CD4-positive, alpha-beta T cell treated with Interferon alpha-2 for 1 hour (primary cell): Measurements from ENCODE around the gene RCOR1.
A peak's percentile ranks its signal among the peaks of the same experiment; 100 is the strongest.
"Not testable (repeated sequence)": the region's sequence is repeated elsewhere in the genome, so short reads cannot be mapped to it uniquely, and the experiment has no call there.

Experiments
- DNase-seq, 2 donors: peaks; one replicate each; pipeline ENCODE4 v3.0.0-alpha.2; 2020 to 2022

RCOR1 gene

DNA sequence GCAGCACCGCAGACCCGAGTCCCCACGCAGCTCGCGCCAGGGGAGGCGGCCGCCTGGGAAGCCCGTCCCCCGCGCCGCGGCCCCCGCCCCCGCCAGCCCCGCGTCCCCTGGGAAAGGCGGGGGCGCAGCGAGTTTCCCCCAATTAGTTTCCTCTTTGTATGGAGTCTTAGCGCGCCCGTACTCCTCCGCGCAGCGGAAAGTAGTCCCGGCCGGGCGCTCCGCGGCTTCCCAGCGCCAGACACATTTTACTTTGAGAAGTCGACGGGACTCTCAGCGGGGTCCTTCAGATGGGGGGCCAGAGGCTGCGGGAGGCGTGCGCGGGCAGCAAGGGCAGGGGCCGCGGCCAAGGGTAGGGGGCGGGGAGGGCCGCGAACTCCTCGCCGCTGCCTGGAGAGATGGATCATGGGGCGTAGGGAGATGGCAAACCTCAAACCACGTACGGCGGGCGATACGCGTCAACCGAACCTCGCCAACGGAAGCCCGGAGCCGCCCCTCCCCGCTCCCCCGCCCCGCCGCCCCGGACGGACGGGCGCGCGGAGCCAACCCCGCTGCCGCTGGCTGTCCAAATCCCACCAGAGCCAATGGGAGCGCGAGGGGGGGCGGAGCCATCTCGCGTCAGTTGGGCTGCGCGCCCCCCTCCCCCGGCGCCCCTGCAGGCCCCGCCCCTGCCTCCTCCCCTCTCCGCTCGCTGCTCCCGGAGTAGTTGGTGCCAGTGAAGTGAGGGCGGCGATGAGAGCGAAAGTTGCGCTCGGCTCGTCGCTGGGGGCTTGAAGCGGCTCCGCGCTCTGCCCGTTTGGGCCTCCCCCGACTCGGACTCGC is at the start of gene RCOR1:
RCOR1 (plus strand) TSS at position 706 of the 819 bp plus-strand sequence. CDS start 238 bp downstream, outside the sequence.
- peak; percentile 98 to 99 for DNase-seq

DNA sequence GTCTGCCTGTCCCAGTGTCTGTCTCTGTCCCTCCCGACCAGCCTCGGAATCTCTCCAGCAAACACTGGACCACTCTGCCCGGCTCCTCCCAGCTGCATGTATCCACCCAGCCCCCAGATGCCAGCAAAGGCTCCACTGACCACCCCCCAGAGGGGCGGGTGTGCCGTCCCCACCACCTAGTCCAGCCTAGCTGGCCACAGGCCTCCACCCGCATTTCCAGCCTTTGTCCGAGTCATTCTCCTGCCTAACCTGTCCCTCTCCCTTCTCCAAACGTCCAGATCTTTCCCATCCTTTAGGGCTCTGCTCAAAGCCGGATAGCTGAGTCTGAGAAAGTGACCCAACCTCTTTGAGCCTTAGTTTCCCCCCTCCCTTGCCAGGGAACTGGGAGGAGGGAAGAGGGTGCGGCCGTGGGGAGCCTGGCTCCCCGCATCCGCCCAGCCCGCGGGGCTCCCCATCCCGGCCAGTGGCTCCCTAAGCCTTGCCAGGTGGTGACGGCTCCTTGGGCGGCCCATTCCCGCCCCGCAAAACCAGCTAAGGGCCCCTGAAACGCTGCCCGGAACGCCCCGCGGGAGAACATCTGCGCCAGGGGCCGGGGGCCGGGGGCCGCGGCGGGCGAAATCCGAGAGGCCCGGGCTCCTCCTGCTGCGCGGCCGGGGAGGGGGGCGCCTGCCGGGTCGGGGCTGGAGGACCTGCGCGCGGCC is 48.3 kb upstream of the RCOR1 start:
- no peak for DNase-seq

DNA sequence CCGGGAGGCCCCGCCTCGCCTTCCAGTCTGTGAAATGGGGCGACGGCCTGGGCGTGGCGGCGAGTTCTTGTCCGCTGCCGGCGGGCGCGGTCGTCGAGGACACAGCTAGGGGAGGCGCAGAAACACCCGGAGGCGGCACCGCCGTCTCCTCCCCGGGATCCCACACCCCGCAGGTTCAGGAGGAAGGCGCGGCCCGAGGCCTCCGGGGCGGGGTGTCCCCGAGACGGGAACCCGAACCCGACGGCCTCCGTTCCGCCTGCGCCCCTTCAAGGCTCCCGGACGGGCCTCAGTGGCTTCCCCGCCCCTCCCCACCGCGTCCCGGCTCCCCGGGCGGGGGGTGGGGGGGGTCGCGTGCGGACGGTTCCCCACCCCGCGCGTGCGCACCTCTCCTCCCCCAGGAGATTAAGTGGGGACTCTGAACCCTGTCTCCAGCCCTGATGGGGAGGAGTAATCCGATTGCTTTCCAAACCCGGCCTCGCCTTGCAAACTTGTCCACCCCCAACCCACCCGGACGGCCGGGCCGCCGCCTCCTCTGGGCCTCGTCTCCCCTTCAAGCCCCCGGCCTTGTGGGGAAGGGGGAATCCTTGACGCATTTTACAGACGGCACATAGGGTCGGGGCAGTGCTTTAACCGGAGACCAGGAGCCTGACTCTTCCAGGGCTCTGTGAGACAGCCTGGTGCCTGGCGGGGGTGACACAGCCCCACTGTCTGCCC is 47.5 kb upstream of the RCOR1 start:
- DNase-seq, result peak in 1 of 2 donors; percentile 35

DNA sequence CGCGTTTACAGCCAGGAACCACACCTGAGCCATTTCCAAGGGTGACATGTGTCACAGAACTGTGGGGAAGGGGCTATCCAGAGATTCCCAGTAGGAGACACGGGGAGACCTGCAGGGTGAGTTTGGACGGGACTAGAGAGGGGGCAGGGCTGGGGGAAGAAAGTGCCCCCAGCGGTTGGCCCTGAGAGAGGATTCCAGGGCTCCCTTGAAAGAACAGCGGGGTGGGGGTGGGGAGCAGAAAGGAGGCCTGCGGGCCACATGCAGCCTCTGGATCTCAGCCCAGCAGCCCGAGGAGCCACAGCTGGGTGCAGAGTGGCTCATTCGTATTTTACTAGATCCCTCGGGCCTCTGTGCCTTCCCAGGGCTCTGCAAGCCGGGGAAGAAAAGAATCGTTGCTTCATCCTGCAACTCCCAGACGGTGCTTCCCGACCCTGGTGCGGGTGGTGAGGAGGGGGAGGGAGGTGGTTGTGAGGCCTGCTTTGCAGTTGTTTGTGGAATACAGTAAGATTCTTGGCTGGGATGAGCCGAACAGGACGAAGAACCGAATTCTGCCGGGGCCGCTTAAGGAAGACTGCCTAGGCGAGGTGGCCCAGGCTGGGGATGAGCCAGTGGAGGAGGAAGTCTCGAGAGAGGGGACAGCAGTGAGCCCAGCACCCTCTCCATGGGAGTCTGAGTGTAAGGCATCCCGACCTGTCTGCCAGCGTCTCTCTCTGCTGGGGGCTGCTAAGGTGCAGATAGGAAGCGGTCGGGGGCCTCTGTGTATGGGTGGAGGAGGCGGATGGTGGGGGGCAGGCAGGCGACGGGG is 46.8 kb upstream of the RCOR1 start:
- DNase-seq, result no peak

DNA sequence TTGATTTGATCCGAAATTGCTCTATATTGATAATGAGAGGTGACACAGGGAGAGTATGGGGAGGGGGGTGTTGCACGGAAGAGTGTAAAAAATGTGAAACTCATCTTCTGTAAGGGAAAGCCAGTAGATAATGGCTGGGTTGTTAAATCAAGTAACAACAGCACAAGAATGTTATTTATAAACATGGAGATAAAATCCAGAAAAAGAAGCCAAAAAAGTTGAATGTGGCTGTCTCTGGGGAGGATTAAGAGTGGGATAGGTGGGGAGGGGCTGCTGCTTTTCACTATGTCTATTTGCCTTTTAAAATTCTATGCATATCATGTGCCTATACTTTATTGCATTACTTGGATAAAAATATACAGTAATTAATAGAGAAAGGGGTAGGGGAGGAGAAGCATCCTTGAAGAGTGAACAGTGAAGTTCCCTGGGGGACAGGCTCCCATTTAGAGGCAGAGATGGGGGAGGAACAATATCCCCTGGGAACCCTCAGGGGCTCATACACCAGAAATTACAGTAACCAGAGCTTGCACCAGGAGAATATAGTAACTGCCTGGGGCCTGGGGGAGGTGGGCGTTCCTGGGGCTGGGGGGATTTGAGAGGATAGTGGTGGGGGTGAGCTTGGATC is 43.7 kb upstream of the RCOR1 start:
- DNase-seq, result no peak

DNA sequence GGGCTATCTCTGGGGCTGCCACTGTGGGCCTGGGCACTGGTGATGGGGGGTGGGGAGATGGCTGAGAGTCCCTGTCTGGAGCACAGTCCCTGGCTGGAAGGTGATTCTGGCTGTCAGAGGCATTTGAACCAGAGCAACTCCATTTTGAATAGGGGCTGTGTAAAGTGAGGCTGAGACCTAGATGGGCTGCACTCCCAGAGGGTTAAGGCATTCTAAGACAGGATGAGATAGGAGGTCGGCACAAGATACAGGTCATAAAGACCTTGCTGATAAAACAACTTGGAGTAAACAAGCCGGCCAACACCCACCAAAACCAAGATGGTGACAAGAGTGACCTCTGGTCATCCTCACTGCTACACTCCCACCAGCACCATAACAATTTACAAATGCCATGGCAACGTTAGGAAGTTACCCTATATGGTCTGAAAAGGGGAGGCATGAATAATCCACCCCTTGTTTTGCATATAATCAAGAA is 41.5 kb upstream of the RCOR1 start:
- DNase-seq, result not testable (repeated sequence)

DNA sequence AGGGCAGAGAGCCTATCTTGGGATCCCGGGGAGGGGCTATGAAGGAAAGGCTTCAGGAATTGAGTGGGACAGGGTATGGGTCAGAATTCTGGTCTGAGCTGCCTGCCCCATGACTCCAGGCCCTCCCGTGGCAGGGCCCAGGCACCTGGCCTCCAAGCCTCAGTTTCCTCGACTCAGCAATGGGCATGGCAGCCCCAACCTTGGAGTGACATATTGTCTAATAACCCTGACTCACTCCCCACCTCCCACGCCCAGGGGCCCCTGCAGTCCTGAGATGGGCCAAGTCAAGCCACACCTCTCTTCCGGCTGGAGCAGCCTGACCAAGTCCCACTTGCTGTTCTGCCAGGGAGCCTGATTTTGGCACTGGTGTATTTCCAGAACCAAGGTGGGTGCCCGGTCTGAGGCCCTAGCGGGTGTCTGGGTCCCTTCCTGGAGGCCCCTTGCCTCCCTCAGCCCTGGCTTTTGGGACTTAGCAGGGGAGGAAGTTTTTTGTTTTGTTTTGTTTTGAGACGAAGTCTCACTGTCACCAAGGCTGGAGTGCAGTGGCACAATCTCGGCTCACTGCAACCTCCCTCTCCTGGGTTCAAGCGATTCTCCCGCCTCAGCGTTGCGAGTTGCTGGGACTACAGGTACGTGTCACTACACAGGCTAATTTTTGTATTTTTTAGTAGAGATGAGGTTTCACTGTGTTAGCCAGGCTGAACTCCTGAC is 40.3 kb upstream of the RCOR1 start:
- no peak for DNase-seq

DNA sequence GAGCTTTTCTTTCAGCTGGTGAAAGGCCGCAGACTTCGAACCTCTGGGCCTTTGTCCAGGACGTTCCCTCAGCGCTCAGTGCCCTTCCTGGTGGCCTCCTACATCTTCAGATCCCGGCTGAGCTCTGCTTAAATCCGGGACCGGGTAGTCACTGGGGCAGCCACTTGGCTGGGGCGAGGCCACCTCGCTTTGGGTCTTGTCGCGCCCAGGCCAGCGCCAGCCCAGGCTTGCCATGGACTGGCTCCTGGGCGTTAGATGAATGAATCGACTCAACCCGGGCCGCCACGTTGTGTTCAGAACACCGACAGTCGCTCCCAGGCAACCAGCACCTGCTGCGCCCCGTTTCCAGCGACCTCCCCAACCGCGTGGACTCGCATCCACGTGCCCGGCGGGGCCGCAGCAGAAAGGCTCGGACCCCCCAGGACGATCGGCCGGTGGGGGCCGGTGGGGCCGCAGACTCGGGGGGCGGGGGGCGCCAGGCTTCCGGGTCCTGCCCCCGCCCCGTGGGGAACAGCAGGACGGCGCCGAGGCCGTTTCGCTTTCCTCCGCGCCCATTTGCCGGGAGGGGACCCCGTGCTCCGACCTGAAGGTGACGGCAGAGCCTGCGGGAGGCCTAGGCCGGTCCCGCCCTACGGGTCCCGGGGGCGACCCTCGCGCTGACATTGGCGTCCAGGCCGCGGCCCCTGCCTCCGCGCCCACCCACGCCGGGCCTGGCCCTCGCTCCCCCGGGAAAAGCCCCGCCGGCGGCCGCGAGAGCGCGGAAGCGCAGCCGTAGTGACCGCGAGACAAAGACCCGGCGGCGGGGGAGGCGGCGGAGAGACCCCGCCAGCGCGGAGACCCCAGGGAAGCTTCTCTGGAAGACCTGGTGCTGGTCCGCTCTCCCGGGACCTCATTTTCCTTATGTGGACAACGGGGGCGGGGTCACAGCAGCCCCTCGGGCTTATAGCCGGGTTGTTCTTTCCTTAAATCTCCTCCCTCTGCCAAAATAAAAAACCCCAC is 37.3 kb upstream of the RCOR1 start:
- DNase-seq, result peak; percentile 57 to 70

DNA sequence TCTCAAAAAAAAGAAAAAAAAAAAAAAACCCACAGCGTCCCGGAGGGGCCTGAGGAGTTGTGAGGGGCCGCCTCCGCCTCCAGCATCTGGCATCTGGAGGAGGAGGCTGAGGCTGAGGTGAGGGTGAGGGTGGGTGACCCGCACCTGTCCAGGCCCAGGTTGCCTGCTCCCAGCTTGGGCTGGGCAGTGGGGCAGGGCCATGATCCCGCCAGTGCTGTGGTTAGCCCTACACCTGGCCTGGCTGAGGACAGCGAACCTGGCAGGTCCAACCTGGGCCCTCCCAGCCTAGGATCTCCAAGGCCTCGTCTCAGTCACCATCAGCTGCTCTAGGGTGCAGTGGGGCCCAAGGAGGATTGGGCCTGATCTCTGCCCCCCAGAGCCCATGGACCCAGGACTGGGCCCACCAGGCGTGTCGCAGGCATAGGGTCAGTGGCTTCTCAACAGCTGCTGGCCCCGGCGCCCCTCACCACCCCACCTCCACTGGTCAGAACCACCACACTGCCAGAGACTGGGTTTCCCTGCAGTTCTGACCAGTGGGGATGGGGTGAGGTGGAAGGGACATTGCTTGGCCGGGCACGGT is 36.3 kb upstream of the RCOR1 start:
- no peak for DNase-seq

DNA sequence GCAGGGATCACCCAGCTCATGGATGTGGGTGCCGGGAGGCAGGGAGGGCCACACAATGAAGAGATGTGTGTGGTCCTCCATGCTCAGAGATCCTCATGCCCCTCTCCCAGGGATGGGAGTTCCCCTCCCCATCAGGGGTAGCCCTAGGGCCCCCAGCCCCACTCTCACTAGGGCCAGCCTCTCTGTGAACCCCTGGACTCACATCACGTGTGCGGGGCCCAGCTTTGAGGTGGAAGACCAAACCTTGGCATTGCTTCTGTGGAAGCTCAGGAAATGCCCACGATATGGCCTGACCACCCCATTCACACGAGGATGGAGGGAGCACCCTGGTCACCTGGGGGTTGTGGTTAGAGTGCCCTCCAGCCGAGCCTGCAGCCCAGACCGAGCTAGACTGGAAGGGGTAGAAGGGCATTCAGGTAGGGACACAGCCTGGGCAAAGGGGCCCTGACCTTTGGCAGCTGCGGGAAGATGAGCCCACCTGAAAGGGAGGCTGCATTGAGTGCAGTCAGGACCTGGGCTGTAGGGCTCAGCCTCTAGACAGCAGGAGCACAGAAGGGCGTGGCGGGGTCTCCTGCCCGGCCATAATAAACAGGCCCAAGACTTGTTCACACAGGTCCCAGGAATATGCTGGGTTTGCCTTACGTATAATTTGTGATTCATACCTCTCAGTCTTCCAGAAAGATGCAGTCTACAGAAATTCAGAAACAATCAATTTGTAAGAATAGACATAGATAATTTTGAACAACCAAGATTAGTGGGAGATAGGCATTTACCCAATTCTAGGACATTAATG is 34.8 kb upstream of the RCOR1 start:
- DNase-seq, result no peak

DNA sequence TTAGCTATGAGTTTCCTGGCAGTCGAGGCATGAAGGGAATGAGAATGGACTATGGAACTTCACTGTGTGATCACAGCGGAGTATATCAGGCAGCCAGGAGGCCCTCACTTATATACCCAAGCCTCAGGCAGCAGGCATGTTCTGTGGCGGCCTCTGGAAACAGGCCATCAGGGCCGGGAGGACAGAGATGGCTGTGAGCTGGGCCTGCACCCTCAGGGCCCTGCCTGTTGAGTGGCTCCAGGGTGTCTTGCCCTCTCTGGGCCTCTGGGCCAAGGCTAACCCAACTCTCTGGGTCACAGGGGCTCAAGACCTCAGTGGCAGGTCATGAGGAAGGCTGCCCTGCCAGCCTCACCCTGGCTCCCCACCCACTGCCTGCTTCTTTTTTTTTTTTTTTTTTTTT is 33.9 kb upstream of the RCOR1 start:
- no peak for DNase-seq

DNA sequence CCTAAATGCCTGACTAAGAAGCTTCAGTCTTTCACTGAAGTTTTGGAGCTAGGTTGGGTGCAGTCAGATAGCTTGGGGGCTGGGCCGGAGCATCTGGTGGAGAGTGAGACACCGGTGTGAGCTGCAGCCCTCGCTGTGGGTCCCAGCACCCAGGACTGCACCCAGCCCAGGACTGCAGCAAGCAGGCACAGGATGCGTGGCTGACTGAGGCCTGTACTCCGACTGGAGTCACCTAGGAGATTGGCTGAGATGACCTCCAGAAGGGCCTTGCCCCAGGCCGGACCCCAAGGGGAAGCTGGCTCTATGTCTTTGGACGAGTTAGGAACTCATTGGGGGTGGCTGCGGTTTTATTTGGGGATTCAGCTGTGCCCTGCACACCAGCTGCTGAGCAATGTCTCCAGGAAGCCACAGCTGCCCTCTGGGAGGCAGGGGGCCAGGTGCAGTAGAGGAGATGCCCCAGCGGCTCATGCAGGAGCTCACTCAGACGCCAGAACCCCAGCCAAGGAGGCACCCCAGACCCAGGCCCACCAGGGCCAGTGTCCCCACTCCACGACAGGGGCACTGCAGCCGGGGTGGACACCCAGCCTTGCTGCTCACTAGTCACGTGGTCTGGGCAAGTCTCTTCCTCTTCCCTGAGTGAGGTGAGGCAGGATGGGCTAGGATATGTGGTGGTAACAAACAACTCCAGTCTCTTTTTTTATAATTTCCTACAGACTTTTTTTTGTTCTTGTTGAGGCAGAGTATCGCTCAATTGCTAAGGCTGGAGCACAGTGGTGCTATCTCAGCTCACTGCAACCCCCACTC is 31.8 kb upstream of the RCOR1 start:
- no peak for DNase-seq

DNA sequence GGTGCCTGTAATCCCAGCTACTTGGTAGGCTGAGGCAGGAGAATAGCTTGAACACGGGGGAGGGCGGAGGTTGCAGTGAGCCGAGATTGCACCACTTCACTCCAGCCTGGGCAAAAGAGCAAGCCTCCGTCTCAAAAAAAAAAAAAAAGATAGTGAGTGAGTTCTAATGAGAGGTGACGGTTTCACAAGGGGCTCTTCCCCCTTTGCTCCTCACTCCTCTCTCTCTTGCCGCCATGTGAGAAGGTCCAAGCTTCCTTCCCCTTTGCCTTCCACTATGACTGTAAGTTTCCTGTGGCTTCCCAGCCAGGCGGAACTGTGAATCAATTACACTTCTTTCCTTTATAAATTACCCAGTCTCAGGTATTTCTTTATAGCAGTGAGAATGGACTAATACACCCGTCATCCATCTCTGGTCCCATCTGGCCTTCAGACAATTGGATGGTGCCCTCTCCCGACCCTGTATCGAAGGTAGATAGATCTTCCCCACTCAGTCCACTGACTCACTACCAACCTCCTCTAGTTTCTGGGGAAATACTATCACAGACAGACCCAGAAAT is 27.0 kb upstream of the RCOR1 start:
- DNase-seq, result peak; percentile 27 to 62

DNA sequence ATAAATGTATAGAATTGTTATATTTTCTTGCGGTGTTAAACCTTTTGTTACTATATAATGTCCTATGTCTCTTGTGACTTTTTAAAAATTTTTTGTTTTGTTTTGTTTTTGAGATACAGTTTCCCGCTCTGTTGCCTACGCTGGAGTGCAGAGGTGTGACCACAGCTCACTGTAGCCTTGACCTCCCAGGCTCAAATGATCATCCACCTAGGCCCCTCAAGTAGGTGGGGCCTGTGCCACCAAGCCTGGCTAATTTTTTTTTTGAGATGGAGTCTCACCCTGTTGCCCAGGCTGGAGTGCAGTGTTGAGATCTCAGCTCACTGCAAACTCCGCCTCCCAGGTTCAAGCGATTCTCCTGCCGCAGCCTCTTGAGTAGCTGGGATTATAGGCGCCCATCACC is 26.5 kb upstream of the RCOR1 start:
- no peak for DNase-seq

DNA sequence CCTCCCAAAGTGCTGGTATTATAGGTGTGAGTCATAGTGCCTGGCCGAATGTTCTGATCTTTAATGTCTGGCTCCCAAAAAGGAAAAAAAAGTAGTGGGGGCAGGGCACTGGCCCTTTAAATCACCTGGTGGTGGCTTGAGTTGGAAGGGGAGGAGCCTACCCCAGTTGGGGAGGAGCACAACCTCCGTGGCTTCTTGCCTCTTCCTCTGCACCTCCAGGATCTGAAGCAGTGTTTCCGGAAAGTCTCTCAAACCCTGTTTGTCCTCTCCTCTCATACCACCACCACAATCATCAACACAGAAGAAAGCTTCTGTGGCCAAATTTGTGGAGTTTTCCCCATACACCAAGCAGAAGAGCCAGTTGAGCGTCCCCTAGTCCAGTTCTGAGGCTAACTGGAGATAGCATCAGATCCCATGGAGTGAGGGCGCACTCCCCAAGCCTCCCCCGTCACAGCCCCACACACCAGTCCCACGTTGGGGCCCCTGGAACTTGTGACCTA is 24.3 kb upstream of the RCOR1 start:
- peak; percentile 50 to 69 for DNase-seq

DNA sequence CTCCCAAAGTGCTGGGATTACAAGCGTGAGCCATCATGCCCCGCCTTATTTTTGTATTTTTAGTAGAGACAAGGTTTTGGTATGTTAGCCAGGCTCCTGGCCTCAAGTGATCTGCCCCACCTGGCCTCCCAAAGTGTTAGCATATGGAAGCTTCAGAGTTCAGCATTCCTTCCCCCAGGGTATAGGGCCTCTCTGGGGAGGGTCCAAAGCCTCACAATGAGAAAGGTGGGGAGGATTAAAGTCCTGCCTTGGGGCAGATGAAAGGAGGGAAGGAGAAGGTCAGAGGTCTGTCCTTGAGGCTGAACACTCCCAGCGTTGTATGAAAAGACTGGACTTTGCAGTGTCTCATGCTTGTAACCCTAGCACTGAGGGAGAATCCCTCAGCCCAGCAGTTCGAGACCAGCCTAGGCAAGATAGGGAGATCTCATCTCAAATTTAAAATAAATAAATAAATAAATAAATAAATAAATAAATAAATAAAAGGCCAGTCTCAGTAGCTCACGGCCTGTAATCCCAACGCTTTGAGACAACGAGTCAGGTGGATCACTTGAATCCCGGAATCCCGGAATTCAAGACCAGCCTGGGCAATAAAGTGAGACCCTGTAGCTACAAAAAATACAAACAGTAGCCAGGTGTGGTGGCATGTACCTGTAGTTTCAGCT is 22.0 kb upstream of the RCOR1 start:
- DNase-seq, result no peak

DNA sequence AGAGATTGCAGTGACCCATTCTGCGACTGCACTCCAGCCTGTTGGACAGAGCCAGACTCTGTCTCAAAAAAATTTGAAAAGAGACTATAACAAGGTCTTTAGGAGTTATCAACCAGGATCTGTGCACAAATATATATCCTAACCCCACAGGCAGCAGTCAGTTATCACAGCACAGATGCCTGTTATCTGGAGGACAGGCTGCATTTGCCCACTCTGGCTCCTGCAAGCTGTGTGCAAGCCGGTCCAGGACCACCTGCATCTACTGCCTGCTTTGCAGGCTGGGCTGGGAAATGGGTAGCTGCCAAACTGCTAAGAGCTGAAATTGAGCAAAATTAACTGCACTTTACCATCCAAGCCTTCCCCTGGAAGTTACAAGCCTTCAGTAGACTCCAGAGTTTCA is 21.4 kb upstream of the RCOR1 start:
- DNase-seq, result no peak
